Parathyroid adenoma (tissue), 2 donors: ENCODE measurements around the gene MAP3K5.

Experiments used
- H2AFZ ChIP-seq: fragments of 300-600 bp; sonication (generic); one replicate; pipeline ENCODE4 v1.7.0; 2017; ENCODE audit warnings: antibody characterized with exemption, mild to moderate bottlenecking
- H3K27ac ChIP-seq: fragments of 300-600 bp; sonication (generic); one replicate; pipeline ENCODE4 v1.7.0; 2017
- H3K27me3 ChIP-seq: fragments of 300-600 bp; sonication (generic); one replicate; pipeline ENCODE4 v1.7.0; 2017; ENCODE audit warnings: low read length; ENCODE audit not compliant: control insufficient read depth, insufficient read depth
- H3K36me3 ChIP-seq: fragments of 300-600 bp; sonication (generic); one replicate; pipeline ENCODE4 v1.7.0; 2017; ENCODE audit warnings: low read length; ENCODE audit not compliant: control insufficient read depth, insufficient read depth
- H3K4me1 ChIP-seq: fragments of 300-600 bp; sonication (generic); one replicate; pipeline ENCODE4 v1.7.0; 2017; ENCODE audit warnings: control low read depth
- H3K4me2 ChIP-seq: fragments of 300-600 bp; sonication (generic); one replicate; pipeline ENCODE4 v1.7.0; 2017; ENCODE audit warnings: low read length
- H3K4me3 ChIP-seq: fragments of 300-600 bp; sonication (generic); one replicate; pipeline ENCODE4 v1.7.0; 2017; ENCODE audit warnings: low read depth, low read length
- H3K79me2 ChIP-seq: fragments of 300-600 bp; sonication (generic); one replicate; pipeline ENCODE4 v1.7.0; 2017; ENCODE audit warnings: control low read depth
- H3K9ac ChIP-seq: fragments of 300-600 bp; sonication (generic); one replicate; pipeline ENCODE4 v1.7.0; 2017; ENCODE audit warnings: mild to moderate bottlenecking
- H3K9me3 ChIP-seq: fragments of 300-600 bp; sonication (generic); one replicate; pipeline ENCODE4 v1.7.0; 2017; ENCODE audit warnings: low read length; ENCODE audit not compliant: control insufficient read depth
- TF ChIP-seq, protein P1 (sequence below): fragments of 300-600 bp; sonication (generic); IDR thresholded peaks from one replicate; pipeline ENCODE4 v1.7.0; 2017; ENCODE audit warnings: antibody characterized with exemption, mild to moderate bottlenecking
- donor health status: primary hyperparathyroidism.

The MAP3K5 gene

DNA sequence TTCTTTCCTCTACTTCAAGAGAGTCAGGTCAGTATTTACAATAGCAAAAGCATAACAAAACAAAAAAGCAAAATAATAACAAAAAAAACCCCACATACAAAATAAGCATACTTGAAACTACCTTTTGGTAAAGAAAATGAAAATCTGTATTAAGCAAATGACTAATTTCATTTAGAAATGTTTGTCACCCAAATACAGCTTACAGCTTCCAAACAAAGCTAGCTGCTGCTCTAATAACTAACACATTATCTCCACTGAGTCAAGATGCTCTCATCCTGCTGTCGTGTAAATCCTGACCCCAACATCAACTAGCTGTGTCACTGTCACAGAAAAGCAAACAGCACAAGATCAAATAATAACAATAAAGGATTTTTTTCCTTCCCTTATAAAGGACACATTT is 263.8 kb downstream of the MAP3K5 start:
- Histone ChIP-seq H3K36me3 (no peaks in the 10 kb centered on the region), H2AFZ (no peak overlapping the region), H3K9ac (no peak overlapping the region), H3K4me3 (no peak overlapping the region), H3K27ac (no peak overlapping the region), H3K79me2 (peaks cover 16% of the 10 kb centered on the region), H3K4me2 (no peak overlapping the region), H3K9me3 (no peaks in the 10 kb centered on the region), H3K27me3 (no peaks in the 10 kb centered on the region), H3K4me1 (peaks cover 12% of the 10 kb centered on the region)
- TF ChIP-seq, protein P1, sequence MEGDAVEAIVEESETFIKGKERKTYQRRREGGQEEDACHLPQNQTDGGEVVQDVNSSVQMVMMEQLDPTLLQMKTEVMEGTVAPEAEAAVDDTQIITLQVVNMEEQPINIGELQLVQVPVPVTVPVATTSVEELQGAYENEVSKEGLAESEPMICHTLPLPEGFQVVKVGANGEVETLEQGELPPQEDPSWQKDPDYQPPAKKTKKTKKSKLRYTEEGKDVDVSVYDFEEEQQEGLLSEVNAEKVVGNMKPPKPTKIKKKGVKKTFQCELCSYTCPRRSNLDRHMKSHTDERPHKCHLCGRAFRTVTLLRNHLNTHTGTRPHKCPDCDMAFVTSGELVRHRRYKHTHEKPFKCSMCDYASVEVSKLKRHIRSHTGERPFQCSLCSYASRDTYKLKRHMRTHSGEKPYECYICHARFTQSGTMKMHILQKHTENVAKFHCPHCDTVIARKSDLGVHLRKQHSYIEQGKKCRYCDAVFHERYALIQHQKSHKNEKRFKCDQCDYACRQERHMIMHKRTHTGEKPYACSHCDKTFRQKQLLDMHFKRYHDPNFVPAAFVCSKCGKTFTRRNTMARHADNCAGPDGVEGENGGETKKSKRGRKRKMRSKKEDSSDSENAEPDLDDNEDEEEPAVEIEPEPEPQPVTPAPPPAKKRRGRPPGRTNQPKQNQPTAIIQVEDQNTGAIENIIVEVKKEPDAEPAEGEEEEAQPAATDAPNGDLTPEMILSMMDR = no peak

GRCh38 chr6:136527831-136528230 is 264.4 kb downstream of the MAP3K5 start:
- no peaks in the 10 kb centered on the region for H3K27me3 ChIP-seq
- no peaks in the 10 kb centered on the region for H3K9me3 ChIP-seq
- H3K27ac ChIP-seq = no peak overlapping the region
- no peaks in the 10 kb centered on the region for H3K36me3 ChIP-seq
- TF ChIP-seq, protein P1 = no peak
- peaks cover 12% of the 10 kb centered on the region for H3K4me1 ChIP-seq
- H3K4me2 ChIP-seq = no peak overlapping the region
- peaks cover 14% of the 10 kb centered on the region for H3K79me2 ChIP-seq
- H2AFZ ChIP-seq = no peak overlapping the region
- no peak overlapping the region for H3K9ac ChIP-seq
- no peak overlapping the region for H3K4me3 ChIP-seq

GRCh38 chr6:136526937-136527336 is 265.3 kb downstream of the MAP3K5 start:
- Histone ChIP-seq H3K4me2 (peak overlapping the region; percentile 29), H3K4me3 (no peak overlapping the region), H3K27ac (no peak overlapping the region), H3K36me3 (no peaks in the 10 kb centered on the region), H3K27me3 (no peaks in the 10 kb centered on the region), H3K9me3 (no peaks in the 10 kb centered on the region), H3K4me1 (peaks cover 14% of the 10 kb centered on the region), H3K79me2 (peaks cover 19% of the 10 kb centered on the region), H2AFZ (no peak overlapping the region), H3K9ac (no peak overlapping the region)
- TF ChIP-seq, protein P1 = no peak

DNA sequence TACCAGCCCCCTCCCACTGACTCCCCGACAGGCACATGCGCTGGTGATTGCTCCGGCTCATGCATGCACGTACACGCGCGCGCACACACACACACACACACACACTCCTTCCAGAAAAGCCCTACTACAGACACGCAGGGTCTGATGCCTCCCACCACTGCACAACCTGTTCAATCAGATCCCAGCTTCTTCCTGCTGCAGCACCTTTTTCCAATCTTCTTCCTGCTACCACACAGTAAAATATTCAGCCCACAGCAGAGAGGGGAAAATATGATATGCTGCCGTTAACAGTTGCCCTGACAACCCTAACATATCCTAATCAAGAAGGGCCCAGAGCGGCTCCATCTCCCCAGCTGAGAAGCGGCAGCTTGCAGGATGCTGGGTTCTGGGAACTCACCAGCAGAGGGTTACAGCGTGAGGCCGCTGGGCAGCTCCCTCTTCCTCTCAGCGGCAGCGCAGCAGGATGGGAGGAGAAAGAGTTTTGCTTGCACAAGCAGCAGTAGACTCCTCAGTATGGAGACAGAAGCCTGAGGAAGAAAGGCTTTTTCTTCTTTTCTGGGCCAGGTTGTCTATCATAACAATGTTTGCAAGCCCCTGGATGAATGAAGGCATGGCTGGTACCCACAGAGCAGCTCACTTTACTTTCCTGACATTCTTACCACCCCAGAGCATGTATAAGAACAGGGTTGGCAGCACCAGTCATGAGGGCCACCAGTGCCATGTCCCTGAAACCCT is 265.9 kb downstream of the MAP3K5 start:
- H3K4me3 ChIP-seq = no peak overlapping the region
- H3K9me3 ChIP-seq = no peaks in the 10 kb centered on the region
- H3K9ac ChIP-seq = no peak overlapping the region

More for the DNA sequence above, 265.9 kb downstream of the MAP3K5 start:
- H3K4me1 ChIP-seq = peaks cover 20% of the 10 kb centered on the region
- no peaks in the 10 kb centered on the region for H3K27me3 ChIP-seq
- H3K27ac ChIP-seq = no peak overlapping the region
- no peak overlapping the region for H2AFZ ChIP-seq
- no peaks in the 10 kb centered on the region for H3K36me3 ChIP-seq
- TF ChIP-seq, protein P1 = peak; percentile 41
- peaks cover 19% of the 10 kb centered on the region for H3K79me2 ChIP-seq
- peak overlapping the region; percentile 29 for H3K4me2 ChIP-seq
